ENCODE measurements around the gene EIF4A2. TPM values are rescaled to one million over a fixed set of nuclear protein-coding genes. Genes with fewer than 3 reads are reported as not detected.

EIF4A2 gene
- total and polyA plus RNA-seq, 9 of the 15 experiments (the other 6 are each of a cell fraction or from before 2014, with no cell fraction given): 307 to 754 (median 435) TPM

- TF ChIP-seq ZNF280A (IDR thresholded peaks at IDR 0.05; ENCODE audit: low read depth, partially characterized antibody) (no peak), SUPT5H (IDR thresholded peaks at IDR 0.05) (peak; percentile 100), HOXB6 (CRISPR knock-in tag; IDR thresholded peaks at IDR 0.05; ENCODE audit: borderline replicate concordance) (no peak), MAZ (CRISPR knock-in tag; conservative IDR thresholded peaks at IDR 0.05 in 1 of 2, IDR thresholded peaks at IDR 0.05 in 1 of 2) (peak; percentile 61 to 85), BRD9 (IDR thresholded peaks at IDR 0.05; ENCODE audit: low read depth, partially characterized antibody) (peak; percentile 62), E2F1 (CRISPR knock-in tag; IDR thresholded peaks at IDR 0.05) (no peak; the same call in 1 of the 2 replicates), PML (IDR thresholded peaks at IDR 0.05; ENCODE audit: low read length) (peak; percentile 98), PHF21A (IDR thresholded peaks at IDR 0.05; ENCODE audit: borderline replicate concordance, low read depth) (peak; percentile 58; the same call in 1 of the 2 replicates), ARID3A (IDR thresholded peaks at IDR 0.05; ENCODE audit: borderline replicate concordance, low read depth, low read length) (peak; percentile 69; the same call in 1 of the 2 replicates), HDAC6 (IDR thresholded peaks at IDR 0.05; ENCODE audit: low read depth, low read length) (peak; percentile 31; the same call in 1 of the 2 replicates), ATF4 (CRISPR knock-in tag; IDR thresholded peaks at IDR 0.05) (no peak), ZKSCAN1 (IDR thresholded peaks at IDR 0.05; ENCODE audit: low read depth, low read length) (0 out of 2 replicates have a peak, but pooled peaks have one; percentile 3)
- TF ChIP-seq, protein P1, sequence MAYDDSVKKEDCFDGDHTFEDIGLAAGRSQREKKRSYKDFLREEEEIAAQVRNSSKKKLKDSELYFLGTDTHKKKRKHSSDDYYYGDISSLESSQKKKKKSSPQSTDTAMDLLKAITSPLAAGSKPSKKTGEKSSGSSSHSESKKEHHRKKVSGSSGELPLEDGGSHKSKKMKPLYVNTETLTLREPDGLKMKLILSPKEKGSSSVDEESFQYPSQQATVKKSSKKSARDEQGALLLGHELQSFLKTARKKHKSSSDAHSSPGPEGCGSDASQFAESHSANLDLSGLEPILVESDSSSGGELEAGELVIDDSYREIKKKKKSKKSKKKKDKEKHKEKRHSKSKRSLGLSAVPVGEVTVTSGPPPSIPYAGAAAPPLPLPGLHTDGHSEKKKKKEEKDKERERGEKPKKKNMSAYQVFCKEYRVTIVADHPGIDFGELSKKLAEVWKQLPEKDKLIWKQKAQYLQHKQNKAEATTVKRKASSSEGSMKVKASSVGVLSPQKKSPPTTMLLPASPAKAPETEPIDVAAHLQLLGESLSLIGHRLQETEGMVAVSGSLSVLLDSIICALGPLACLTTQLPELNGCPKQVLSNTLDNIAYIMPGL (CRISPR knock-in tag; IDR thresholded peaks at IDR 0.05): no peak
- TF ChIP-seq, protein P2, sequence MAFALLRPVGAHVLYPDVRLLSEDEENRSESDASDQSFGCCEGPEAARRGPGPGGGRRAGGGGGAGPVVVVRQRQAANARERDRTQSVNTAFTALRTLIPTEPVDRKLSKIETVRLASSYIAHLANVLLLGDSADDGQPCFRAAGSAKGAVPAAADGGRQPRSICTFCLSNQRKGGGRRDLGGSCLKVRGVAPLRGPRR (CRISPR knock-in tag; IDR thresholded peaks at IDR 0.05): no peak
- TF ChIP-seq, protein P3, sequence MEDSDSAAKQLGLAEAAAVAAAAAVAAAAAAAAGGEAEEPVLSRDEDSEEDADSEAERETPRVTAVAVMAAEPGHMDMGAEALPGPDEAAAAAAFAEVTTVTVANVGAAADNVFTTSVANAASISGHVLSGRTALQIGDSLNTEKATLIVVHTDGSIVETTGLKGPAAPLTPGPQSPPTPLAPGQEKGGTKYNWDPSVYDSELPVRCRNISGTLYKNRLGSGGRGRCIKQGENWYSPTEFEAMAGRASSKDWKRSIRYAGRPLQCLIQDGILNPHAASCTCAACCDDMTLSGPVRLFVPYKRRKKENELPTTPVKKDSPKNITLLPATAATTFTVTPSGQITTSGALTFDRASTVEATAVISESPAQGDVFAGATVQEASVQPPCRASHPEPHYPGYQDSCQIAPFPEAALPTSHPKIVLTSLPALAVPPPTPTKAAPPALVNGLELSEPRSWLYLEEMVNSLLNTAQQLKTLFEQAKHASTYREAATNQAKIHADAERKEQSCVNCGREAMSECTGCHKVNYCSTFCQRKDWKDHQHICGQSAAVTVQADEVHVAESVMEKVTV (CRISPR knock-in tag; IDR thresholded peaks at IDR 0.05): no peak
- TF ChIP-seq, protein P4, sequence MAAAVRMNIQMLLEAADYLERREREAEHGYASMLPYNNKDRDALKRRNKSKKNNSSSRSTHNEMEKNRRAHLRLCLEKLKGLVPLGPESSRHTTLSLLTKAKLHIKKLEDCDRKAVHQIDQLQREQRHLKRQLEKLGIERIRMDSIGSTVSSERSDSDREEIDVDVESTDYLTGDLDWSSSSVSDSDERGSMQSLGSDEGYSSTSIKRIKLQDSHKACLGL (CRISPR knock-in tag; IDR thresholded peaks at IDR 0.05; ENCODE audit: borderline replicate concordance, poor library complexity, severe bottlenecking): no peak
These were observed at the start of gene EIF4A2 (continued) for GRCh38 chr3:186783058-186783730.

Measured in K562 (cell line).